ENCODE results near the gene ADAMTS17. TPM values are rescaled to one million over a fixed set of nuclear protein-coding genes. Genes with fewer than 3 reads are reported as not detected.

Gene ADAMTS17
- total RNA-seq, 1 donor from 2014 or later, result 0.99 TPM

- intact Hi-C loops (cut with micrococcal nuclease), result no loop called here
- no peaks in the 10 kb centered on the region for H3K36me3 ChIP-seq
Observed at GRCh38 chr15:100189849-100190248, 151.9 kb downstream of the ADAMTS17 start.

GRCh38 chr15:100189319-100189718 lies 152.5 kb downstream of the ADAMTS17 start:
- intact Hi-C loops (cut with micrococcal nuclease), result no loop called here
- Histone ChIP-seq H3K27ac (replicated peaks) (no peak overlapping the region), H3K9me3 (replicated peaks) (no peaks in the 10 kb centered on the region), H3K36me3 (no peaks in the 10 kb centered on the region), H3K4me3 (no peak overlapping the region), H3K27me3 (ENCODE audit: low read depth) (no peaks in the 10 kb centered on the region), H3K4me1 (no peaks in the 10 kb centered on the region)
- no peak for DNase-seq
- no peak for TF ChIP-seq CTCF (IDR thresholded peaks at IDR 0.05; ENCODE audit: borderline replicate concordance)

More at GRCh38 chr15:100189849-100190248, 151.9 kb downstream of the ADAMTS17 start:
- DNase-seq, result no peak
- Histone ChIP-seq H3K9me3 (replicated peaks) (no peaks in the 10 kb centered on the region), H3K27me3 (ENCODE audit: low read depth) (no peaks in the 10 kb centered on the region), H3K4me3 (no peak overlapping the region), H3K27ac (replicated peaks) (no peak overlapping the region), H3K4me1 (no peaks in the 10 kb centered on the region)
- TF ChIP-seq CTCF (IDR thresholded peaks at IDR 0.05; ENCODE audit: borderline replicate concordance), result no peak

- Histone ChIP-seq H3K36me3 (no peaks in the 10 kb centered on the region), H3K4me3 (no peak overlapping the region), H3K27me3 (ENCODE audit: low read depth) (no peaks in the 10 kb centered on the region), H3K4me1 (no peaks in the 10 kb centered on the region), H3K9me3 (replicated peaks) (no peaks in the 10 kb centered on the region), H3K27ac (replicated peaks) (no peak overlapping the region)
- DNase-seq, result no peak
- TF ChIP-seq CTCF (IDR thresholded peaks at IDR 0.05; ENCODE audit: borderline replicate concordance), result no peak
- intact Hi-C loops (cut with micrococcal nuclease), result no loop called here
Observed at GRCh38 chr15:100187677-100188076, 154.1 kb downstream of the ADAMTS17 start.

GRCh38 chr15:100186960-100187359 lies 154.8 kb downstream of the ADAMTS17 start:
- TF ChIP-seq CTCF (IDR thresholded peaks at IDR 0.05; ENCODE audit: borderline replicate concordance), result no peak
- Histone ChIP-seq H3K4me1 (no peaks in the 10 kb centered on the region), H3K27ac (replicated peaks) (no peak overlapping the region)

GRCh38 chr15:100186366-100186765 lies 155.4 kb downstream of the ADAMTS17 start:
- no peak for DNase-seq
- no peak for TF ChIP-seq CTCF (IDR thresholded peaks at IDR 0.05; ENCODE audit: borderline replicate concordance)
- intact Hi-C loops (cut with micrococcal nuclease), result no loop called here

More at GRCh38 chr15:100186960-100187359, 154.8 kb downstream of the ADAMTS17 start:
- Histone ChIP-seq H3K36me3 (no peaks in the 10 kb centered on the region), H3K4me3 (no peak overlapping the region), H3K27me3 (ENCODE audit: low read depth) (no peaks in the 10 kb centered on the region), H3K9me3 (replicated peaks) (no peaks in the 10 kb centered on the region)
- no peak for DNase-seq
- intact Hi-C loops (cut with micrococcal nuclease), result no loop called here

More at GRCh38 chr15:100186366-100186765, 155.4 kb downstream of the ADAMTS17 start:
- Histone ChIP-seq H3K27ac (replicated peaks) (no peak overlapping the region), H3K36me3 (no peaks in the 10 kb centered on the region), H3K4me1 (no peaks in the 10 kb centered on the region), H3K27me3 (ENCODE audit: low read depth) (no peaks in the 10 kb centered on the region), H3K4me3 (no peak overlapping the region), H3K9me3 (replicated peaks) (no peaks in the 10 kb centered on the region)
